AG04450 (cell line): ENCODE measurements around the gene FMN2. TPM values are rescaled to one million over a fixed set of nuclear protein-coding genes. Genes with fewer than 3 reads are reported as not detected.
"Not testable (repeated sequence)": the region's sequence is repeated elsewhere in the genome, so short reads cannot be mapped to it uniquely, and the experiment has no call there.

Source experiments
- CTCF ChIA-PET: fragments of 300-600, 350-600 bp; formaldehyde crosslinking; extraction: SDS; loops from one replicate; lab custom pipeline; 2022; ENCODE audit warnings: antibody characterized with exemption, inconsistent platforms; lab: Charles Lee
- POLR2A ChIA-PET: fragments of 350-600 bp; formaldehyde crosslinking; extraction: SDS; loops from one replicate; lab custom pipeline; 2021; ENCODE audit warnings: antibody characterized with exemption, inconsistent platforms; lab: Yijun Ruan, JAX
- DNase-seq: peaks from one replicate; pipeline ENCODE4 v3.0.0-alpha.2; 2011; ENCODE audit warnings: low read depth, low spot score
- H3K27ac ChIP-seq: one replicate; pipeline ENCODE4 v1.5.1; 2012; ENCODE audit warnings: low read depth, low read length, control low read depth
- H3K27me3 ChIP-seq: one replicate; pipeline ENCODE4 v1.6.0; 2012; ENCODE audit warnings: low read length; ENCODE audit not compliant: control insufficient read depth, insufficient read depth
- H3K4me3 ChIP-seq: 2 replicates; pipeline ENCODE4 v1.5.1; 2011; ENCODE audit warnings: mild to moderate bottlenecking, low read depth, low read length, control low read depth
- H3K9me3 ChIP-seq: 2 replicates; pipeline ENCODE4 v1.5.1; 2012; ENCODE audit warnings: low read length; ENCODE audit not compliant: control insufficient read depth, insufficient read depth
- CTCF ChIP-seq: IDR thresholded peaks from 2 replicates; pipeline ENCODE4 v1.5.1; 2011; ENCODE audit warnings: low read depth, low read length, control low read depth, inconsistent platforms
- polyA plus RNA-seq: library from polyadenylated mRNA; depleted of rRNA; stranded (reverse); fragments of >200 nt; gene quantifications from 2 replicates; pipeline ENCODE4 v1.2.3, GENCODE V29; 2011

The FMN2 gene
- polyA plus RNA-seq, 1 experiment, result 6.9 TPM

- H3K4me3 ChIP-seq, result no peak overlapping the region
- ChIA-PET POLR2A (no interaction called here), CTCF (interaction anchor here (0.6 to 1.7 kb wide), 2 partner anchors 124 to 378 kb away, joined by 3 to 5 read pairs; no protein-coding TSS in a partner anchor)
- no peak for TF ChIP-seq CTCF
- no peaks in the 10 kb centered on the region for H3K9me3 ChIP-seq
- H3K27ac ChIP-seq, result no peak overlapping the region
- peak; percentile 73 for DNase-seq
- H3K27me3 ChIP-seq, result no peaks in the 10 kb centered on the region
Observed at GRCh38 chr1:240312872-240313271, 221.2 kb downstream of the FMN2 start.

DNA sequence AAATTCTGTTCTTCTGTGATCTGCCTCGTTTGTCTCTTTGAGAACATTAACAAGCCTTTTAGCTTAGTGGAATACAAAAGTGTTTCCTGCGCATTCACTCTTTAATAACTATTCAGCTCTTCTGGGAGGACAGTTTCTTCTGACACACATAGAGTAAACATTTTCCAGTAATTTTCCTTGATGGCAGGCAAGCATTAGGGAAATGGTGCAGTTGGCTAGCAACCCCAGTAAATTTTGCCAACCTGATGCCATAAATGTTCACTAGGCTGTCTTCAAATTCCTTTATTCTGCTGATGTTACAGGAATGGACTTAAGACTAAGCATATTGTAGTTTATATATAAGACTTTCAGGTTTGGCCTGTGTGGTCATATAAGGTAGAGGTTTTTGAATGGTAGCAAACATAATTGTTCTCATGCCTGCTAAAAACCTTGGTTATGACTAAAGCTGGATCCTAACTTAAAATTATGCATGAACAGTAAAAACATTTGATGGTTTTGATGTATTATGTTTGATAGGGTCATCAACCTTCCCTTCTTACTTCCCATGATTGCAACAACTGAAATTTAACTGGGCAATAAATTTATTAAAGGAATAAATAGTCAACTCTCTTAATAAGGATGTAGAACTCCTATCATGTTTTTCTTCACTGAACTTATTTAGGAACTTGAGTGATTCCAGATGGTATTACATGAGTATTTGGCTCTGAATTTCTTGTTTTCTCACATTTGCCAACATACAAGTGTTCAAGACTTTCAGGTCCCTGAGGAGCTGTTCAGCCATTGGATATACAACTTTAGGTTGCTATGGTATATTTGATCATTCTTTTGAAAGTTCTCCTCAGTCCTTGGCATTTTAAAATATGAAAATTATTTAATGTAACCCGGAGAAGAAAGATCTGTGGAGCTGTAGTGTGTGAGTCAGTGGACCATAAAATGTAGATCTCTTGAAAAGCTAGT is 223.4 kb downstream of the FMN2 start:
- no peaks in the 10 kb centered on the region for H3K9me3 ChIP-seq
- H3K27ac ChIP-seq, result no peak overlapping the region
- CTCF ChIA-PET, result no interaction called here
- no peak overlapping the region for H3K4me3 ChIP-seq
- H3K27me3 ChIP-seq, result no peaks in the 10 kb centered on the region
- no peak for TF ChIP-seq CTCF
- no peak for DNase-seq
- POLR2A ChIA-PET, result no interaction called here

DNA sequence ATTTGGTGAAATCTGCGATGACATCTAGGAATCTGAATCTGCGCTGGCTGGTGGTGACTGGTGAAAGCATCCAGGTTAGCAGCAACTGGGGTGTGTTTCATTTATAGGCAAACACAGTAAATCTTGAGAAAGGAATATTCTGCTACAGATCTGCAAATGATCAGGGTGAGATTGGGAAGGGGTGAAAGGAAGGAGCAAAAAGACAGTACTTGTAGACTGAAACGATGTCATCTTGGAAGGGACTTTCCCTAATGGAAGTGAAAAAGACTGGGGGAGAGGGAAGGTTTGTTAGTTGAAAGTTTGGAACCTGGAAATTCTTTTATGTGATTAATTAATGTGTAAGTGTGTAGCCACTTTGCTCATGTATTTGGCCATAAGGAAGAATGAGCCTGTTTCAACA is 228.3 kb downstream of the FMN2 start:
- Histone ChIP-seq H3K9me3 (no peaks in the 10 kb centered on the region), H3K27me3 (no peaks in the 10 kb centered on the region), H3K27ac (no peak overlapping the region), H3K4me3 (no peak overlapping the region)
- no peak for DNase-seq
- CTCF ChIA-PET, result no interaction called here
- POLR2A ChIA-PET, result no interaction called here
- TF ChIP-seq CTCF, result no peak

DNA sequence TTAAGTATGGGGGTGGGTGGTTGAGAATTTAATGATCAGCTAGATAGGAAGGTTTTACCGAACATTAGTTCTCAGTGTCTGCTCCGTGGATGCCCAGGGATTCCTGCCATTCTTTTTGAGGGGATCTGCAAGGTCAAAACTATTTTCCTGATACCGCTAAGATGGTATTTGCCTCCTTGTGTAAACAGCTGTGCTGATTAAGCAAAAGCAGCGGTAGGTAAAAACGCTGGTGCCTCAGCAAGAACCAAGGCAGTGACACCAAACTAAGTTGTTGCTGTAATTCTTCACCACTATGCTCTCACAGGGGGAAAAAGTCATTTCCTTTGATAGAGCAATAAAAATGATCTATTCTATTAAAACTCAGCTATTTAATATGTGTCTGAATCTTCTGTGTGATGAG is 229.0 kb downstream of the FMN2 start:
- Histone ChIP-seq H3K27ac (no peak overlapping the region), H3K4me3 (no peak overlapping the region), H3K9me3 (no peaks in the 10 kb centered on the region), H3K27me3 (no peaks in the 10 kb centered on the region)
- POLR2A ChIA-PET, result interaction anchor here (0.5 kb wide), 1 partner anchor 92 kb away, joined by 6 read pairs; no protein-coding TSS in a partner anchor
- no peak for TF ChIP-seq CTCF
- CTCF ChIA-PET, result interaction anchor here (0.9 to 1.4 kb wide), 2 partner anchors 11 to 132 kb away, joined by 3 to 4 read pairs; no protein-coding TSS in a partner anchor
- no peak for DNase-seq

GRCh38 chr1:240322943-240323342 is 231.3 kb downstream of the FMN2 start:
- Histone ChIP-seq H3K9me3 (no peaks in the 10 kb centered on the region), H3K27me3 (no peaks in the 10 kb centered on the region), H3K4me3 (no peak overlapping the region), H3K27ac (no peak overlapping the region)
- CTCF ChIA-PET, result no interaction called here
- DNase-seq, result no peak
- TF ChIP-seq CTCF, result no peak
- POLR2A ChIA-PET, result no interaction called here

DNA sequence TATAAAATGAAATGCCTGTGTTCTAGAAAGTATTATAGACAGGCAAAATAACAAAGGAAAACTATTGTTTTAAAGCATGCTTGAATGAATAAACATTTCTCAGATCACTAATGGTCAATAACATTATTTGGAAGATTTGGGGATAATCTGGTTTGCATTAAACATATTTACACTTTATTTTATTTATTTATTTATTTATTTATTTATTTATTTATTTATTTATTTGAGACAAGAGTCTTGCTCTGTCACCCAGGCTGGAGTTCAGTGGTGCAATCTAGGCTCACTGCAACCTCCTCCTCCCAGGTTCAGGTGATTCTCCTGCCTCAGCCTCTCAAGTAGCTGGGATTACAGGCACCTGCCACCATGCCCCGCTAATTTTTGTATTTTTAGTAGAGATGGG is 236.7 kb downstream of the FMN2 start:
- CTCF ChIA-PET, H3K27me3 ChIP-seq, H3K9me3 ChIP-seq, DNase-seq, POLR2A ChIA-PET, H3K4me3 ChIP-seq, H3K27ac ChIP-seq: not testable (repeated sequence)
